CD4-positive, alpha-beta T cell treated with Interleukin-2 at 100 ng/mL for 4 hours (primary cell): ENCODE data around the gene SURF2.

Experiments used
- DNase-seq: peaks from one replicate; pipeline ENCODE4 v3.0.0-alpha.2; 2020; ENCODE audit warnings: low spot score

SURF2 gene

DNA sequence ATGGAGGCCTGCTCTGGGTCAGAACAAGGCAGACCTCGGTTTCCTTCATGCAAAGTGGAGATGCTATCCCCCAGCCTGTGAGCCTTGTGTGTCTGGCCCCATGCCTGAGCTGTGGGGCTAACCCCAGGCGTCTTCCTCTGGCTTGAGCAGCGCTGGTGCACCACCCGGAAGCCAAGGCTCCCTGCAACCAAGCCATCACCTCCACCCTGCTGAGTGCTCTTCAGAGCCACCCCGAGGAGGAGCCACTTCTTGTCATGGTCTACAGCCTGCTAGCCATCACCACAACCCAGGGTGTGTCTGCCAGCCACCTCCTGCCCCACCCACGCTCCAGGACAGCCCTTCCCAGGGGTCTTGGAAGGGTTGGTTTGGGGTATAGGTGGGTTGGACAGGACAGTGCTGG lies 45.2 kb downstream of the SURF2 start:
- DNase-seq: no peak

DNA sequence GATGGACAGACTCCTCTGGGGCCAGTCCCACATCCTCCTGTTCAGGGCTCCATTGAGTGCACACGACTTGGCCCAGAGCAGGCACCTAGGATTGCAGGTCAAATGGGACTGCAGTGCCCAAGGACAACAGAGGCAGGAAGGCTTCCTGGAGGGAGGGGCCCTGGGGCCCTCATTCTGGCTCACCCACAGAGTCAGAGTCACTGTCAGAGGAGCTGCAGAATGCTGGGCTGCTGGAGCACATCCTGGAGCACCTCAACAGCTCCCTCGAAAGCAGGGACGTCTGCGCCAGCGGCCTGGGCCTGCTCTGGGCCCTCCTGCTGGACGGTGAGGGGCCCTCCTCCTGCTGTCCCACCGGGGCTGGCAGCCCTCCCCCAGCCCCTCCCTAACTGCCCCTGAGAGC lies 46.3 kb downstream of the SURF2 start:
- DNase-seq: no peak

DNA sequence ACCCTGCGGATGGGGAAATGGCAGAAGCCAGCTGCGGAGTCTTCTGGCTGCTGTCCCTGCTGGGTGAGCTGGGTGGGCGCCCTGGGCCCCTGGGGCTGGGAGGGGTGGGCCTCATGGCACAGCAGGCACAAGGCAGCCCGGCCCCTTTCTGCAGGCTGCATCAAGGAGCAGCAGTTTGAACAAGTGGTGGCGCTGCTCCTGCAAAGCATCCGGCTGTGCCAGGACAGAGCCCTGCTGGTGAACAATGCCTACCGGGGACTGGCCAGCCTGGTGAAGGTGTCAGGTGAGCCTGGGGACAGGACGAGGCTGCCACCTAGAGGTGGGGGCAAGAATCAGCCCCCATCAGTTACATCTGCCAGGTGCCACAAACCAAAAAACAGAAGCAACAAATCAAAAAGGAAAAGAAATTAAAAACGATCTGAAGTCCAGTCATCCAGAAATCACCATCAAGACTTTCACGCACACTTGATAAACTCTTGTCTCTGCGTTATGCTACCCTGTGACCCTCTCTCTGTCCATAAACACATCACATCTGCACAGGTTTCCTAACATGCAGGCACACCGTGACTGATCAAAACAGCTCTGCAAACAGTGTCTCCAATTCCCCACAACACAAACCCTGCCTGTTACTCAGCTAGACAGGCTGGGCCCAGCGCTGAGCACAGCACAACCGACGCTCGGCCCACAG lies 47.6 kb downstream of the SURF2 start:
- DNase-seq: peak; percentile 68

DNA sequence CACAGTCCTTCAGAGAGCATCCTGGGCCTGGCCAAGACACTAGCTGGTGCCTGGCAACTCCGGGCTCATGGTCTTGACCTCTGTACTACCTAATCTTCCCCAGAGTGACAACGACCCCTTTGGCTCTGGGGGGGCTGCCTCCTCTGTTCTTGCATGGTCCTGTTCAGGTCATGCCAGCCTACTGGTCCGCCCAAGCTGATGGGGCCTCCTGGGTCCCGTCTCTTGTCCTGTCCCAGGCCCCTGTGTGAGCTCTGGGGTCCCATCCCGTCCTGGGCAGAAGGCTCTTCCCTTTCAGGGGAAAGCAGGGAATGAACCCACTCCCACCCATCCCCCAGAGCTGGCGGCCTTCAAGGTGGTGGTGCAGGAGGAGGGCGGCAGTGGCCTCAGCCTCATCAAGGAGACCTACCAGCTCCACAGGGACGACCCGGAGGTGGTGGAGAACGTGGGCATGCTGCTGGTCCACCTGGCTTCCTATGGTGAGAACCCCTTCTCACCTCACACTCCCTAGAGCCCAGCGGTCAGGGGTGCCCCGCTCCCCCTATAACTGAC lies 48.2 kb downstream of the SURF2 start:
- DNase-seq: no peak

DNA sequence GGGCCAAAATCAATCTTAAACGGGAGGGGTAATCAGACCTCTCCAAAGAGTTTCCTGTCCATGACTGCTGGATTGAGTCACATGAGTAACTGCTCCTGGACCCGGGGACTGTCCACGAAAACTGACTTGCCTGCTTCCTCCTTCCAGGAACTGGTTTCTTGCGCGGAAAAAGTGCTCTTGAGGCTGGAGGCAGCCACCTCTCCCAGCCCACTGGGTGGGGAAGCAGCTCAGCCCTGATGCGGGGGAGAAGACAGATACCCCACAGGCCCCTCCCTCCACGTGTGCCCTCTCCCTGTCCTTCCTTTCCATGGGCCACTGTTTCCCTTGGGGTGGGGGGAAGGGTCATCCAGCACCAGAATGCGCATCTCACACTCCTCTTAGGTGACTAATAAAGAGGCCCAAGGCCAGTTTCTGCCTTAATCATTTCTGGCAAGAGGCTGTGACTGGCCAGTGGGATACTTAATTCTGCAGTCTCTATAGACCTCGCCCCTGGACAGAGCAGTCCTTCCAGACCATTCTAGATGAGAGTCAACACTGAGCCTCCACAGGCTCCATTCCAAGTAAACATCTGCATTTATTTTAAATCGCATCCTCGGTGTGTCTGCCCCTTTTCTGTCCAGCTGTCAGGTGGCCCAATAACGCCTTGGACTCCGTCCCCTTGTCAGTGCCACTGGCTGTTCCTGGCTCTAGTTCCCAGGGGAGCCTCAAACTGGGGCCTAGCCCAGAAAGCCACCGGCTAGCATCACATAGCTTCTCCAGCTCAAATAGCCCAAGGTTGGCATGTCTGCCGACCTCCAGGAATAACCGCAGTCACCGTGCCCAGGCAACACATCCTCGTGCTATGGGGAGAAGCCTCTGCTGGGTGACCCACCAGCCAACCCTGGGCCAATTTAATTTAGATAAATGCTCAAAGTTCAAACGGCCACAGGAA lies 49.4 kb downstream of the SURF2 start:
- DNase-seq: no peak

DNA sequence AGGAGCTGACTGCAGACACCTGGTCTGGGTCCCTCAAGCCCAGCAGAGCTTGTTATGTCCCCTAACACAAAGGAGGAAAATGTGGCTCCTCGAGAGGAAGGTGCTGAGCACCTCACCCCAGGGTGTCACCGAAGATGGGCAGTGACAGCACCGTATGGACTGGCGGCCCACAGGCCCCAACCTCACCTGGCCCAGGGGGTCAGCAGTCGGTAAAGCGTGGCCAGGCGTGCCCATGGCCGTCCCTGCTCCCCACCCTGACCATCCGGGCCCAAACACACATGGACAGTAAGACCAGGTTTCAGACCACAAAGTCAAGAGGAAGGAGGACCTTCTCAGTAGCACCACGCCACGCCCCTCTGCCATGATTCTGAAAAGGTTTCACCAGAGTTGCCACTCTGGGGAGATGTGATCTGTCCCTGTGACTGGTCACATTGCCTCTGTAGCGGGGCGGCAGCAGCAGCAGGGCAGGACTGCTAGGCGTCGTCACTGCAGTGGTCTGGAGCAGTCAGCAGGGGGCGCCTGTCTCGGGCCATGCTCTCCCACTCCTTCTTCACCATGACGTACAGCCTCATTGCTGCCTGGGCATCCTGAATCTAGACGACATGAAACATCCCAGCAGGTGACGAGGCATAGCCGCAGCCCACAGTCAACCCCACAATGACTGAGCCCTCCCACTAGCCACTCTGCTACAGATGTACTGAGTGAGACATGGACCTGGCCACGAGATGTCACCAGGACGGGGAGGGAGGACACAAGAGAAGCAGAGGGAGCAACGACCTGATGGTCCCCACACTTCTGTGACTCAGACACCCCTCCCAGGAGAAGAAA lies 50.3 kb downstream of the SURF2 start:
- peak; percentile 84 for DNase-seq

DNA sequence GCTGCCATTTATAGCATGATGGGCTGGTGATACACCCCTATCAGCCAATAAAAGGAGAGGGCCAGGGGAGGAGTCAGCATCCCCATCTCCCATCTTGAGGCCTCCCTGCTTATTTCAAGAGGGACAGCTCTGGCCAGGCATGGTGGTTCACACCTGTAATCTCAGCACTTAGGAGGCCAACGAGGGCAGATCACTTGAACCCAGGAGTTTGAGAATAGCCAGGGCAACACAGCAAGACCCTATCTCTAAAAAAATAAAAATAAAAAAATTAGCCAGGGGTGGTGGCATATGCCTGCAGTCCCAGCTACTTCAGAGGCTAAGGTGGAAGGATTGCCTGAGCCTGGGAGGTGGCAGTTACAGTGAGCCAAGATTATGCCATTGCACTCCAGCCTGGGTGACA lies 51.7 kb downstream of the SURF2 start:
- DNase-seq: no peak
